BE2C (cell line): Measurements from ENCODE around the gene RALGAPA2.

Experiments
- DNase-seq: peaks from one replicate; pipeline ENCODE4 v3.0.0-alpha.2; 2020
- H3K27me3 ChIP-seq: fragments of 250-450 bp; sonication (Bioruptor Pico); 2 replicates; pipeline ENCODE4 v1.5.1; 2020; ENCODE audit warnings: mild to moderate bottlenecking
- H3K36me3 ChIP-seq: fragments of 250-450 bp; sonication (Bioruptor Pico); 2 replicates; pipeline ENCODE4 v1.5.1; 2020; ENCODE audit warnings: mild to moderate bottlenecking
- H3K4me1 ChIP-seq: fragments of 250-450 bp; sonication (Bioruptor Pico); 2 replicates; pipeline ENCODE4 v1.5.1; 2020
- H3K4me3 ChIP-seq: 2 replicates; pipeline ENCODE4 v1.5.1; 2011; ENCODE audit warnings: low read depth, low read length
- H3K9me3 ChIP-seq: fragments of 250-450 bp; sonication (Bioruptor Pico); 2 replicates; pipeline ENCODE4 v1.5.1; 2020
- TF ChIP-seq, protein P1 (sequence below): IDR thresholded peaks from 2 replicates; pipeline ENCODE4 v1.5.1; 2012; ENCODE audit warnings: mild to moderate bottlenecking, low read depth, low read length

RALGAPA2 gene

DNA sequence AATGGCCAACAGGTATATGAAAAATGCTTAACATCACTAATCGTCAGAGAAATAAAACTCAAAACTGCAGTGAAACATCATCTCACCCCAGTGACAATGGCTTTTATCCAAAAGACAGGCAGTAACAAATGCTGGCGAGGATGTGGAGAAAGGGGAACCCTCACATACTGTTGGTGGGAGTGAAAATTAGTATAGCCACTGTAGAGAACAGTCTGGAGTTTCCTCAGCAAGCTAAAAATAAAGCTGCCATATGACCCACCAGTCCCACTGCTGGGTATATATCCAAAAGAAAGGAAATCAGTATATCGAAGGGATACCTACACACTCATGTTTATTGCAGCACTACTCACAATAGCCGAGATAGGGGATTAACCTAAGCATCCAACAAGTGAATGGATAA, 368.0 kb downstream of the RALGAPA2 start:
- no peaks in the 10 kb centered on the region for H3K36me3 ChIP-seq
- no peak for DNase-seq
- no peaks in the 10 kb centered on the region for H3K9me3 ChIP-seq
- TF ChIP-seq, protein P1, sequence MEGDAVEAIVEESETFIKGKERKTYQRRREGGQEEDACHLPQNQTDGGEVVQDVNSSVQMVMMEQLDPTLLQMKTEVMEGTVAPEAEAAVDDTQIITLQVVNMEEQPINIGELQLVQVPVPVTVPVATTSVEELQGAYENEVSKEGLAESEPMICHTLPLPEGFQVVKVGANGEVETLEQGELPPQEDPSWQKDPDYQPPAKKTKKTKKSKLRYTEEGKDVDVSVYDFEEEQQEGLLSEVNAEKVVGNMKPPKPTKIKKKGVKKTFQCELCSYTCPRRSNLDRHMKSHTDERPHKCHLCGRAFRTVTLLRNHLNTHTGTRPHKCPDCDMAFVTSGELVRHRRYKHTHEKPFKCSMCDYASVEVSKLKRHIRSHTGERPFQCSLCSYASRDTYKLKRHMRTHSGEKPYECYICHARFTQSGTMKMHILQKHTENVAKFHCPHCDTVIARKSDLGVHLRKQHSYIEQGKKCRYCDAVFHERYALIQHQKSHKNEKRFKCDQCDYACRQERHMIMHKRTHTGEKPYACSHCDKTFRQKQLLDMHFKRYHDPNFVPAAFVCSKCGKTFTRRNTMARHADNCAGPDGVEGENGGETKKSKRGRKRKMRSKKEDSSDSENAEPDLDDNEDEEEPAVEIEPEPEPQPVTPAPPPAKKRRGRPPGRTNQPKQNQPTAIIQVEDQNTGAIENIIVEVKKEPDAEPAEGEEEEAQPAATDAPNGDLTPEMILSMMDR, result no peak
- no peak overlapping the region for H3K4me3 ChIP-seq
- peaks cover 6% of the 10 kb centered on the region; the same call in 1 of the 2 replicates for H3K4me1 ChIP-seq
- H3K27me3 ChIP-seq, result peaks cover 13% of the 10 kb centered on the region; the same call in 1 of the 2 replicates

DNA sequence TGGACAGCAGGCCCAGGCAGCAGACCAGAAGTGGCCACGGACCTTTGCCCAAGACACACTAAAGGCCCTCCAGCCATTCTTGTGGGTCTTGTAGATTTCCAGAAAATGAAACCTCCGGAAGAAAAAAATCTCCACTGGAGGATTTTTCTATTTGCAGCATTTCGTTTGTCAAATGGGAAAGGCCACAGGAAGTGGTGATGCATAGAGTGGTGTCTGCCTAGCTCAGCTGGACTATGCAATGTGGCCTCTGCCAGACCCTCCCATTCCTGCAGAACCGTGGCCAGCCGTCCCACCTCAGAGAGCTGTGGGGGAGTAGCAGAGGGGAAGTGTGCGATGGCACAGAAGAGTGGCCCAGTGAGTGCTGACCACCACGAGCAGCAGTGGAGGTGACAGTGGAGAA, 368.5 kb downstream of the RALGAPA2 start:
- peaks cover 13% of the 10 kb centered on the region; the same call in 1 of the 2 replicates for H3K27me3 ChIP-seq
- H3K36me3 ChIP-seq, result no peaks in the 10 kb centered on the region
- no peak for DNase-seq
- H3K9me3 ChIP-seq, result no peaks in the 10 kb centered on the region
- no peak overlapping the region for H3K4me3 ChIP-seq
- TF ChIP-seq, protein P1, result no peak
- peaks cover 6% of the 10 kb centered on the region; the same call in 1 of the 2 replicates for H3K4me1 ChIP-seq
